Stimulated activated CD4-positive, alpha-beta T cell treated with anti-CD3 and anti-CD28 coated beads, Interleukin-12 subunit alpha, Interleukin-12 subunit beta, amount 100 ng/mL, for 48 hours (primary cell): Measurements from ENCODE around the gene MAGI2.

ENCODE experiments used
- DNase-seq, 3 donors: peaks; one replicate each; pipeline ENCODE4 v3.0.0-alpha.2; 2020; ENCODE audit warnings: low read depth in 2 of 3, low spot score in 1 of 3

The MAGI2 gene

GRCh38 chr7:79381921-79382320 is 71.5 kb downstream of the MAGI2 start:
- DNase-seq: no peak

GRCh38 chr7:79377097-79377496 is 76.4 kb downstream of the MAGI2 start:
- DNase-seq: no peak

- no peak for DNase-seq
Measured at GRCh38 chr7:79376299-79377025, 77.0 kb downstream of the MAGI2 start.

GRCh38 chr7:79361214-79361613 is 92.3 kb downstream of the MAGI2 start:
- no peak for DNase-seq

DNA sequence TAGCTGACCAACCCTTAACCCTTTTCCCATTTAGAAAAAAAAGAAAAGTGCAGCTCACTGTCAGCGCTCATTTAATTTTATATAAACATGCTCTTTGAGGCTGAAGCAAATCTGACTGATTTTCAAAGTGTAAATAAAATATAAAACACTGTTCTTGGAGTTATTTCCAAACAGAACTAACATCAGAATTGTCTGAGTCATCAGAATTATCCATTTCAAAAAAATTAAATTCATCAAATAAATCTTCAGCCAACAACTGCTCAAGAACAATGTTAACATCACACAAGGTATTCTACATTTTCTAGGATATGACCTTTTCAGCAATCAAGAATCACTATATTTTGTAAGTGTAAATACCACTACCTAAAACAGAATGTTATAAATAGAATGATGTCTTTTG is 93.6 kb downstream of the MAGI2 start:
- no peak for DNase-seq

GRCh38 chr7:79357101-79357500 is 96.4 kb downstream of the MAGI2 start:
- no peak for DNase-seq

- no peak for DNase-seq
Measured at GRCh38 chr7:79353720-79354468, 99.6 kb downstream of the MAGI2 start.

DNA sequence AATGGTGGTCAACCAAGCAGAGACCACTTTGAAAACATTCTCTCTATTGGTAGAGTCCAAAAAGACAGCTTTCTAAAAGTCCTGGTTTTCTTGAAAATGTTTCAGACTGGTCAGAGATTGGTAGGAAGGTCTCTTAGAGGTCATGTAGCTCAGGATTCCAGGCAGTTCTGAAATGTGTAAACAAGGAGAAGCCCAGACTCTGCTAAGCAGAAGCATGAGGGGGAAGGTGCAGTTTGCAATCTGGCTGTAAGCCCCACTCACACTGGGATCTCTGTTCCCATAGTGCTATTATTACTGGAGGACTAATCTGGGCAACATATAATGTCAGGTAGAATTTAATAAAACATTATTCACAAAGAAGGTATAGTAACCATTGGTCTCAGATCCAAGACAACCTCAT is 101.1 kb downstream of the MAGI2 start:
- no peak for DNase-seq

GRCh38 chr7:79347351-79347750 is 106.1 kb downstream of the MAGI2 start:
- no peak for DNase-seq

DNA sequence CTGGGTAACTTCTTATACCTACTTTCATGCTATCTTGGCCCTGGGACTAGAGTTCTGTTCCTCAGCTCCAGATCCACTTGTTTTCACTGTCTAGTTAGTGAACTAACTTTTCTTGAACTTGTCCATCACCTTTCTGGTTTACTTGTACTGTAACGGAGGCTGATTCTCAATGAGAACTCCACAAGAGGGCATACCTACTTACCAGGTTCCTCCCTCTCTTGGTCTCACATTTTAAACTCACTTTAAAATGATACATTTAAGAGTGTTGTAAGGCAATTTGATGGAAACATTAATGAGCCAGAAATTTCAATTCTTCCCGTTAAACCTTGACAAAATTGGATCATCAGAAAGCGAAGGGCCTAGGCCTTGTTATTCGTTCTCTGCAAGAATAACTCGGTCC is 111.6 kb downstream of the MAGI2 start:
- DNase-seq: no peak

- DNase-seq: no peak
Measured at GRCh38 chr7:79340212-79340611, 113.3 kb downstream of the MAGI2 start.

GRCh38 chr7:79339208-79339925 is 114.1 kb downstream of the MAGI2 start:
- DNase-seq: no peak

- no peak for DNase-seq
Measured at GRCh38 chr7:79337717-79338116, 115.8 kb downstream of the MAGI2 start.

DNA sequence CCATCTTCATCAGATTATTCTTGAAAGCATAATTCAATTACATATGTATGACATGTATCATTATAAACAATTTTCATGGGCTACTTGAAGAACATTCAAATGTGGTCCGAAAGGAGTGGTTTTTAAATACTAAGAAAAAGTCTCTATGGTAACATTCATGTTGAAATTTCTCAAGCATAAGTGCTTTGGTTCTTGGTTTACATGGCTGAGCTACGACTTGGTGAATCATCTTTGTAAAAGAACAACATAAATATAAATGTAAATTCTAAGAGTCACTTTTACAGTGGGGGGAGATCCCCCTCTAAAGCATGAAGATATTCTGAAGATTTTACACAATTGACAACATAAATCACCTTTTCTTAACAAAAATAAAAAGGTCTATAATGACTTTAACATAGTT is 118.6 kb downstream of the MAGI2 start:
- DNase-seq: no peak

- no peak for DNase-seq
Measured at GRCh38 chr7:79334334-79334733, 119.1 kb downstream of the MAGI2 start.

DNA sequence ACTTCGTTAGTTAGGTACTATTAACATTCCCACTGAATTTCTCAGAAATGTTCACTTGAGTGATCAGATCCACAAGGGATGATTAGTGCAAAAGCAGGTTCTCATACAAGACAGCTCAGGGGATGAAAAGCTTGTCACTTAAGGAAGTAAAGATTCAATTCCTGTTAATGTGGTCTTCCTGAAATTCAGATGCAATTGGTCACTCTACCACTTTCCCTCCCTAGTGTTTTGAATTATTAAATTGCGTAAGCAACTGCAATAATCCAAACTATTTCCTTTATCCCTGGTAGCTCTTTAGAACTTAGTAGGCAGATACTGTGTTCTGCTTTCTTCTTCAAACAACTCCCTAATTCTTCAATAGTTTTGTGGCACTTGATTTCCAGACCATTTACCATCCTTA is 121.4 kb downstream of the MAGI2 start:
- no peak for DNase-seq

GRCh38 chr7:79329464-79329863 is 124.0 kb downstream of the MAGI2 start:
- no peak for DNase-seq

GRCh38 chr7:79320741-79321473 is 132.6 kb downstream of the MAGI2 start:
- DNase-seq: no peak

- DNase-seq: no peak
Measured at GRCh38 chr7:79319369-79319768, 134.1 kb downstream of the MAGI2 start.

DNA sequence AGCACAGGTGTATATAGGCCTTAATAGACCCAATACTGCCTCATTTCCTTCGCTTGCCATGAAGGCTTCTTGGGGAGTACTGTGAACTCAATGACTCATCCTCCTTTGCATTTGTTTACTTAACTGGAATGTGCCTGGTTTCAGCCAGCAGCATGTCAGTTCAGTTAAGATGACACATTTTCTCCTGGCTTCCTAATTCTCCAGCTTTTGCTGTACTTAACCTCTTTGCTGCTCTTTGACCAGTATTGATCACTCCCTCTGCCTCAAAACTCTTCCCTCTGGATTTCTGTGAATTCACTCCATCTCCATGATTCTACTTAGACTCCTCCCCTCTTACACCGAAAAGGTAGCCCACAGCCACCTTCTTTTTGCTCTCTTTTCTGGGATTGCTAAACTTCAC is 135.7 kb downstream of the MAGI2 start:
- no peak for DNase-seq

GRCh38 chr7:79312022-79312421 is 141.4 kb downstream of the MAGI2 start:
- DNase-seq: no peak
